LHCN-M2 (cell line): Measurements from ENCODE around the gene GPR107. TPM values are rescaled to one million over a fixed set of nuclear protein-coding genes. Genes with fewer than 3 reads are reported as not detected.

ENCODE experiments used
- DNase-seq: peaks from one replicate; pipeline ENCODE4 v3.0.0-alpha.2; 2012; ENCODE audit warnings: low read depth
- total RNA-seq: library from RNA; depleted of rRNA; stranded (reverse); fragments of >200 nt; gene quantifications from 2 replicates; pipeline ENCODE4 v1.2.3, GENCODE V29; 2014; rRNA removed

The GPR107 gene
- total RNA-seq, 1 experiment from 2014 or later, result 20.3 TPM

GRCh38 chr9:130183133-130183762 is 129.5 kb downstream of the GPR107 start:
- peak; percentile 81 for DNase-seq

DNA sequence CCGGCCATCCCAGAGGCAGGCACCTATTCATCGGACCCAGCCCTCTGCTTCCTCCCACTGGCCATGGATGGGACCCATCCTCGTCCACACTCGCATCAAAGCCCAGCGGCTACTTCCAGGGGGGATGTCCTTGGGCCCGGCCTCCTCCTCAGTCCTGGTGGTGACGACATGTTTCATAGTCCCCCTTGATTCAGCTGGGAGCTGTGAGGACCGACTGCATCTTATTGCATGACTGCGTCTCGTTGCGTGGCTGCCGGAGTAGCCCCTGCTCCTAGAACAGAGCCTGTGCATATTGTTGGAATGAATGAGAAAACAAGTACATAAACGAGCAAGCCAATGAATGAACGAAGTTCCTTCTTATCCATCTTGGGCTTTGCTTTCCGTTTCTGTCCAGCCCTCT is 131.3 kb downstream of the GPR107 start:
- DNase-seq, result no peak

GRCh38 chr9:130185490-130186031 is 131.9 kb downstream of the GPR107 start:
- no peak for DNase-seq

DNA sequence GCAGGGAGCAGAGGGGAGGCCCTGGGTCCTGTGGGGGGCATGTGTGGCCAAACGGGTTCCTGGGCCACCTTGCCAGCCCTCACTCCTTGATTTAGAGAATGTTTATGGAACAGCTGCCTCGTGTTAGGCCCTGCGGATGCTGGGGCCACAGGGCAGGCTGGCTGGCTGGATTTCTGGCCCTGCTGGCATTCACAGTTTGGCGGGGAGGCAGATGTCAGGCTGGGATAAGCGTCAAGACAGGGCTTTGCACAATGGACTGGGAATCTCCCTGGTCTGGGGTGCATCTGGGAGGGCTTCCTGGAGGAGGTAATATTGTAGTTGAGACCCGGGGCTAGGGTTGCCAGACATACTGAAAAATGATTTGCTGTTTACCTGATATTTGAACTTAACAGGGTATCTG is 132.3 kb downstream of the GPR107 start:
- no peak for DNase-seq

DNA sequence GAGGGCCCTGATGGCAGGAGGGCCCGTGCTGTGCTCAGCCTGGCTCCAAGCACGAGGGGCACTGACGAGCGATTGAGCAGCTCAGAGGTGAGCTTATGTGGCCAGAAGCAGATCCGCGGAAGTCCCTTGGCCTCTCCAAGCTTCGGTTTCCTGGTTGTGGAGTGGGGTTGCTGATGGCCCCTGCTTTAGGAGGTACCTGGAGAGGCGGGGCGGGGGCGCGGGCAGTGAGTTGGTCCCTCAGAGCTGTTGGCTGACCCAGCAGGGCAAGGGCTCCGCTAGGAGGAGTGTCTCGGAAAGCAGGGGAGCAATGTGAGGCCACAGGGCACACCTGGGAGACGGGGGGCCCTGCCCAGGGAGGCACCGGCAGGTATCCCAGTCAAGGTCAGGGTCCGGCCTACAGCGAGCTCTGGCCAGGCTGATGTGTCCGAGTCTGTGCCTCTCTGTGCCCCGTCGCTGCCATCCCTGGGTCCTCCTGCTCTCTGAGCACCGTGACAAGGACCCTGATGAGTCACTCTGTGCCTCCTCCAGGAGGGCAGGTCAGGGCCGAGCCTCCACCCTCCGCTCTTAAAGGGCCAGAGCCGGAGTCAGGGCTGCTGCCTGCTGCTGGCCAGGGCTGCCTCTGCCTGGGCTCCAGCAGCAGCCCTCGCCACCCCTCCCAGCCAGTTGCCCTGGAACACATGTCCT is 133.3 kb downstream of the GPR107 start:
- DNase-seq, result peak; percentile 46

DNA sequence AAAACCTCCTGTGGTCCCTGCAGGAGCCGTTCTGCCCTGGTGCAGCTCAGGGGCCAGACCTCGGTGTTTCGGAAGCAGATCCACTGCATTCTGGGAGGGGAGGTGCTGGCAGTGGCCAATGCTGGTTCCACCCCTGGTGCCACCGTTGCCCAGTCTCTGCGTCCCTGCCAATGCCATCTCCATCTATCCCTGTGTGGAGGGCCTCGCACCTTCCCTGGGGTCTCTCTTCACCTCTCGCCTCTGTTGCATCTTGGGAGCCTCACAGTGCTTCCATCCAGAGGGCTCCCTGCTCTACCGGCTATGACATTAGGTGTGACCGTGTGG is 133.8 kb downstream of the GPR107 start:
- DNase-seq, result no peak

DNA sequence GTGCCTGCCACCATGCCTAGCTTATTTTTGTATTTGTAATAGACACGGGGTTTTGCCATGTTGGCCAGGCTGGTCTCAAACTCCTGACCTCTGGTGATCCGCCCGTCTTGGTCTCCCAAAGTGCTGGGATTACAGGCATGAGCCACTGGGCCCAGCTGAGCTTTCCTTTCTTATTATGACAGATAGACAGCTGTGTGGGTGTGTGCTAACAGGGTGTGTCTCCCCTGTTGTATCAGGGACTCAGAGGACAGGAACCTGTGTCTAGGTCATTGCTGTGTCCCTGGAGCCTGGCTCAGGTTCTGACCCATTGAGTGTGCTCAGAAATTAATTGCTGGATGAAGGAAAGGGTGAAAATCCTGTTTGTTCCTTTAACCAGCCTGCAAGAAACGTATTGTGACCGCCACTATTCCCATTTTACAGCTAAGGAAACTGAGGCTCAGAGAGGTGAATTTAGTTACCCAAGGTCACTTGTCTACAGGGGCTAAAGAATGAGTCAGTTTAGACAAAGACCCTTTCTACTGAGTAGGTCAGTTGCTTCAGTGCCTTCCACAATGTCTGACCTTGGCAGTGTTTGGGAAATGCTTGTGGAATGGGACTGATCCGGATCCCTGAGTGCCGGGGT is 135.3 kb downstream of the GPR107 start:
- peak; percentile 40 for DNase-seq

Other genes with a start within 250 kb of the GPR107 start
- 78.1 and 82.1 TPM in 2 replicates for gene TOR1A, start 229.8 kb upstream of the GPR107 start, total RNA-seq
- gene C9orf78, start 218.6 kb upstream of the GPR107 start, total RNA-seq, result 63.3 and 79.4 TPM in 2 replicates
- 8.1 and 9.5 TPM in 2 replicates for gene USP20, start 218.4 kb upstream of the GPR107 start, total RNA-seq
- 11.5 and 16.8 TPM in 2 replicates for gene FNBP1, start 10.7 kb upstream of the GPR107 start, total RNA-seq
- 65.1 and 70.1 TPM in 2 replicates for gene NCS1, start 118.5 kb downstream of the GPR107 start, total RNA-seq
- gene HMCN2, start 211.9 kb downstream of the GPR107 start, total RNA-seq, result 12.1 and 15.7 TPM in 2 replicates